H9 (cell line): Measurements from ENCODE around the gene ARHGEF16. TPM values are rescaled to one million over a fixed set of nuclear protein-coding genes. Genes with fewer than 3 reads are reported as not detected.
A peak's percentile ranks its signal among the peaks of the same experiment; 100 is the strongest.

Experiments
- DNase-seq: peaks from one replicate; pipeline ENCODE4 v3.0.0-alpha.2; 2017
- H2AFZ ChIP-seq: one replicate; pipeline ENCODE4 v1.6.1; 2013; ENCODE audit warnings: mild to moderate bottlenecking, low read length, control low read depth, moderate library complexity
- H2AK5ac ChIP-seq: 2 replicates; pipeline ENCODE4 v1.6.1; 2013; ENCODE audit warnings: low read length, control low read depth, mixed read lengths; ENCODE audit not compliant: insufficient read length
- H2BK120ac ChIP-seq: one replicate; pipeline ENCODE4 v1.6.1; 2013; ENCODE audit warnings: low read depth, mild to moderate bottlenecking, low read length, control low read depth, inconsistent platforms; ENCODE audit not compliant: poor library complexity, severe bottlenecking
- H2BK12ac ChIP-seq: 2 replicates; pipeline ENCODE4 v1.6.1; 2013; ENCODE audit warnings: low read length, control low read depth, mixed read lengths, low read depth; ENCODE audit not compliant: insufficient read length
- H2BK15ac ChIP-seq: 2 replicates; pipeline ENCODE4 v1.6.1; 2013; ENCODE audit warnings: low read depth, low read length, control low read depth
- H2BK20ac ChIP-seq: one replicate; pipeline ENCODE4 v1.6.1; 2013; ENCODE audit warnings: low read depth, mild to moderate bottlenecking, low read length, control low read depth, inconsistent platforms; ENCODE audit not compliant: poor library complexity, severe bottlenecking
- H2BK5ac ChIP-seq: 2 replicates; pipeline ENCODE4 v1.6.1; 2013; ENCODE audit warnings: low read length, control low read depth, mixed read lengths; ENCODE audit not compliant: insufficient read length
- H3K14ac ChIP-seq: 2 replicates; pipeline ENCODE4 v1.6.1; 2013; ENCODE audit warnings: low read length, control low read depth; ENCODE audit not compliant: insufficient read depth
- H3K18ac ChIP-seq: 2 replicates; pipeline ENCODE4 v1.6.1; 2013; ENCODE audit warnings: low read depth, mild to moderate bottlenecking, mixed read lengths, low read length, control low read depth; ENCODE audit not compliant: insufficient read length
- H3K23ac ChIP-seq: 2 replicates; pipeline ENCODE4 v1.6.1; 2013; ENCODE audit warnings: low read length, control low read depth, mixed read lengths, low read depth; ENCODE audit not compliant: insufficient read length
- H3K23me2 ChIP-seq: 2 replicates; pipeline ENCODE4 v1.6.1; 2013; ENCODE audit warnings: low read depth, mild to moderate bottlenecking, mixed read lengths, low read length, control low read depth; ENCODE audit not compliant: insufficient read length, poor library complexity, severe bottlenecking
- H3K27ac ChIP-seq: 2 replicates; pipeline ENCODE4 v1.5.1; 2013; ENCODE audit warnings: low read length, control low read depth, mixed read lengths, low read depth; ENCODE audit not compliant: insufficient read length
- H3K27me3 ChIP-seq: 2 replicates; pipeline ENCODE4 v1.6.1; 2013; ENCODE audit warnings: low read length, control low read depth, inconsistent platforms; ENCODE audit not compliant: insufficient read depth
- H3K4ac ChIP-seq: 2 replicates; pipeline ENCODE4 v1.6.1; 2013; ENCODE audit warnings: low read depth, mild to moderate bottlenecking, control low read depth, inconsistent platforms, low read length, moderate library complexity
- H3K4me1 ChIP-seq: 2 replicates; pipeline ENCODE4 v1.6.1; 2013; ENCODE audit warnings: low read length, control low read depth, inconsistent platforms; ENCODE audit not compliant: insufficient read depth
- H3K4me2 ChIP-seq: 2 replicates; pipeline ENCODE4 v1.6.1; 2013; ENCODE audit warnings: low read length, control low read depth, mixed read lengths; ENCODE audit not compliant: insufficient read length, insufficient read depth
- H3K56ac ChIP-seq: 2 replicates; pipeline ENCODE4 v1.6.1; 2013; ENCODE audit warnings: low read depth, mild to moderate bottlenecking, mixed read lengths, low read length, control low read depth; ENCODE audit not compliant: insufficient read length
- H3K79me1 ChIP-seq: 2 replicates; pipeline ENCODE4 v1.6.1; 2013; ENCODE audit warnings: low read depth, mild to moderate bottlenecking, moderate library complexity, low read length, control low read depth, inconsistent platforms; ENCODE audit not compliant: insufficient read depth, poor library complexity, severe bottlenecking
- H3K79me2 ChIP-seq: 2 replicates; pipeline ENCODE4 v1.6.1; 2013; ENCODE audit warnings: low read length, control low read depth, inconsistent platforms; ENCODE audit not compliant: insufficient read depth
- H3K9ac ChIP-seq: 2 replicates; pipeline ENCODE4 v1.6.1; 2013; ENCODE audit warnings: low read length, control low read depth, mixed read lengths; ENCODE audit not compliant: insufficient read length; ENCODE audit errors: extremely low read depth
- H3K9me3 ChIP-seq: one replicate; pipeline ENCODE4 v1.6.1; 2013; ENCODE audit warnings: low read depth, low read length, inconsistent platforms; ENCODE audit not compliant: control insufficient read depth
- H3T11ph ChIP-seq: one replicate; pipeline ENCODE4 v1.6.1; 2013; ENCODE audit warnings: mild to moderate bottlenecking, low read length, control low read depth, inconsistent platforms
- H4K20me1 ChIP-seq: one replicate; pipeline ENCODE4 v1.6.1; 2013; ENCODE audit not compliant: control insufficient read depth, insufficient read length, insufficient read depth
- H4K5ac ChIP-seq: 2 replicates; pipeline ENCODE4 v1.6.1; 2013; ENCODE audit warnings: low read depth, mild to moderate bottlenecking, mixed read lengths, low read length, control low read depth; ENCODE audit not compliant: insufficient read length
- H4K8ac ChIP-seq: replicated peaks from 2 replicates; pipeline ENCODE4 v1.6.1; 2013; ENCODE audit warnings: low read length, control low read depth, mixed read lengths, low read depth; ENCODE audit not compliant: insufficient read length
- H4K91ac ChIP-seq: 2 replicates; pipeline ENCODE4 v1.6.1; 2013; ENCODE audit warnings: low read depth, mild to moderate bottlenecking, moderate library complexity, mixed read lengths, low read length, control low read depth; ENCODE audit not compliant: insufficient read length
- H3K27ac Mint-ChIP-seq, 3 experiments: 2 replicates in 2 of 3; 3 replicates in 1 of 3; pipeline ENCODE4 v1.8.0; 2020 to 2021; ENCODE audit warnings: mixed read lengths in 3 of 3, mild to moderate bottlenecking in 1 of 3, moderate library complexity in 1 of 3
- H3K27me3 Mint-ChIP-seq: 2 replicates; pipeline ENCODE4 v1.8.0; 2021; ENCODE audit warnings: low read depth, mild to moderate bottlenecking, moderate library complexity, mixed read lengths
- H3K36me3 Mint-ChIP-seq, 3 experiments: 2 replicates in 2 of 3; 3 replicates in 1 of 3; pipeline ENCODE4 v1.8.0; 2020 to 2021; ENCODE audit warnings: low read depth in 3 of 3, mixed read lengths in 3 of 3; ENCODE audit not compliant: insufficient read depth in 1 of 3
- H3K4me1 Mint-ChIP-seq, 2 experiments: 2 replicates each; pipeline ENCODE4 v1.8.0; 2020; ENCODE audit warnings: mixed read lengths in 2 of 2
- H3K4me3 Mint-ChIP-seq, 2 experiments: 2 replicates in 1 of 2; 3 replicates in 1 of 2; pipeline ENCODE4 v1.8.0; 2020 to 2021; ENCODE audit warnings: mild to moderate bottlenecking in 2 of 2, mixed read lengths in 2 of 2, moderate library complexity in 1 of 2
- H3K9me3 Mint-ChIP-seq, 2 experiments: 2 replicates in 1 of 2; 3 replicates in 1 of 2; pipeline ENCODE4 v1.8.0; 2020; ENCODE audit warnings: mild to moderate bottlenecking in 2 of 2, mixed read lengths in 2 of 2, moderate library complexity in 1 of 2
- CTCF ChIP-seq: fragments of 200-600 bp; sonication (generic); conservative IDR thresholded peaks from 3 replicates; pipeline ENCODE4 v1.8.0; 2021; ENCODE audit warnings: antibody characterized with exemption, mild to moderate bottlenecking
- WGBS: extraction: QIAGEN DNeasy Blood & Tissue Kit; methylation state at CpG from one replicate; pipeline ENCODE4 v1.1.7; 2013; ENCODE audit warnings: missing lambda C conversion rate, low lambda C conversion rate, mixed read lengths; ENCODE audit not compliant: insufficient read length; ENCODE audit errors: extremely low coverage; 5-methylcytosine and 5-hydroxymethylcytosine counted together
- total RNA-seq: library from RNA; stranded (reverse); gene quantifications from 2 replicates; pipeline ENCODE4 v1.2.1, GENCODE V29; 2021

The ARHGEF16 gene
- total RNA-seq, 1 experiment from 2014 or later: 48.5 TPM

GRCh38 chr1:3441410-3441847 is 13.0 kb upstream of the ARHGEF16 start:
- H3K9me3 Mint-ChIP-seq: no peaks in the 10 kb centered on the region
- H3K4me1 Mint-ChIP-seq: peaks cover 9 to 21% of the 10 kb centered on the region in 2 experiments; a peak in 3 of 4 replicates
- Histone ChIP-seq H3K56ac (no peak overlapping the region), H3K27ac (no peak overlapping the region), H2BK12ac (no peak overlapping the region), H3K4me1 (no peaks in the 10 kb centered on the region), H3K79me1 (no peaks in the 10 kb centered on the region), H3K9ac (no peak overlapping the region), H3K18ac (no peak overlapping the region), H3K27me3 (no peaks in the 10 kb centered on the region; the same call in 1 of the 2 replicates), H2BK5ac (no peak overlapping the region), H3K23me2 (no peaks in the 10 kb centered on the region), H4K20me1 (no peaks in the 10 kb centered on the region), H3K14ac (no peak overlapping the region), H2AK5ac (no peak overlapping the region), H3K4me2 (no peak overlapping the region), H2BK15ac (no peak overlapping the region), H3T11ph (no peak overlapping the region), H4K91ac (no peak overlapping the region), H3K9me3 (no peaks in the 10 kb centered on the region), H3K79me2 (no peaks in the 10 kb centered on the region), H2AFZ (no peak overlapping the region), H2BK20ac (no peak overlapping the region), H3K4ac (no peak overlapping the region), H2BK120ac (no peak overlapping the region), H3K23ac (no peak overlapping the region), H4K5ac (no peak overlapping the region), H4K8ac (no peak overlapping the region)
- H3K27ac Mint-ChIP-seq: peak overlapping the region in 1 of 3 experiments; percentile 73; a peak in 1 of 7 replicates
- H3K4me3 Mint-ChIP-seq: no peak overlapping the region
- peaks cover 14% of the 10 kb centered on the region for H3K27me3 Mint-ChIP-seq
- no peak for TF ChIP-seq CTCF
- H3K36me3 Mint-ChIP-seq: no peaks in the 10 kb centered on the region
- no peak for DNase-seq
- no CpG with 5 or more reads among the region's 8 CpGs for WGBS
